K562 (cell line): Measurements from ENCODE around the gene CCDC78. TPM values are rescaled to one million over a fixed set of nuclear protein-coding genes. Genes with fewer than 3 reads are reported as not detected.

ENCODE experiments used
- AFF4 ChIP-seq: sonication (generic); formaldehyde crosslinking; IDR thresholded peaks from 2 replicates; pipeline ENCODE4 v1.8.0; 2023; ENCODE audit warnings: mild to moderate bottlenecking, missing genetic modification reagents
- ARID4B ChIP-seq: sonication (generic); formaldehyde crosslinking; IDR thresholded peaks from 2 replicates; pipeline ENCODE4 v1.8.0; 2022; ENCODE audit warnings: mild to moderate bottlenecking, missing genetic modification reagents
- CREM ChIP-seq: IDR thresholded peaks from 2 replicates; pipeline ENCODE4 v1.6.1; 2014; ENCODE audit warnings: antibody characterized with exemption, low read depth
- HSF4 ChIP-seq: fragments of 250-450 bp; sonication (Bioruptor Pico); IDR thresholded peaks from 2 replicates; pipeline ENCODE4 v2.1.2; 2022; ENCODE audit warnings: mild to moderate bottlenecking, moderate library complexity, borderline replicate concordance
- MCM7 ChIP-seq, 2 experiments: fragments of 450-650 bp; IDR thresholded peaks; 2 replicates each; pipeline ENCODE4 v1.6.1; 2016 to 2018
- SRSF7 ChIP-seq: fragments of 200-400 bp; formaldehyde crosslinking; optimal IDR thresholded peaks from 2 replicates; pipeline ENCODE3; 2017; ENCODE audit warnings: mild to moderate bottlenecking, low read depth, low read length
- TOE1 ChIP-seq, 2 experiments: fragments of 450-650 bp in 1 of 2; sonication (generic) in 1 of 2; formaldehyde crosslinking in 1 of 2; IDR thresholded peaks; 2 replicates each; pipeline versions ENCODE4 v1.7.1 to v1.8.0; 2016 to 2022; ENCODE audit warnings: borderline replicate concordance in 2 of 2, mild to moderate bottlenecking in 2 of 2, antibody characterized with exemption in 1 of 2, inconsistent platforms in 1 of 2, low read depth in 1 of 2, missing genetic modification reagents in 1 of 2, moderate library complexity in 1 of 2
- ZC3H8 ChIP-seq: fragments of 450-650 bp; IDR thresholded peaks from 2 replicates; pipeline ENCODE4 v1.6.1; 2017
- ZNF318 ChIP-seq, 2 experiments: fragments of 450-650 bp; IDR thresholded peaks; 2 replicates each; pipeline ENCODE4 v1.6.1; 2016; ENCODE audit warnings: mild to moderate bottlenecking in 2 of 2, borderline replicate concordance in 1 of 2, low read depth in 1 of 2, moderate library complexity in 1 of 2
- polyA plus RNA-seq, 8 experiments: library from polyadenylated mRNA; depleted of rRNA in 4 of 8; stranded (reverse) in 5 of 8; unstranded in 3 of 8; fragments of >200 nt; fragmentation: Nextera tagmentation in 2 of 8; fragmentation: Illumina TruSeq in 1 of 8; extraction: Ambion mirVana in 2 of 8; extraction: Trizol in 1 of 8; gene quantifications; 2 replicates each; pipeline versions ENCODE4 v1.2.1 to v1.2.3, GENCODE V29; 2011 to 2014; ENCODE audit warnings: inconsistent platforms in 1 of 8, missing spikeins in 1 of 8
- total RNA-seq, 7 experiments: library from RNA; depleted of rRNA in 6 of 7; stranded (reverse); fragments of >200 nt in 6 of 7; fragmentation: Illumina TruSeq in 2 of 7; extraction: Trizol in 2 of 7; gene quantifications; 2 replicates each; pipeline versions ENCODE4 v1.2.1 to v1.2.3, GENCODE V29; 2011 to 2021; ENCODE audit warnings: low replicate concordance in 1 of 7

The CCDC78 gene
- total and polyA plus RNA-seq, 9 of the 15 experiments (the other 6 are each of a cell fraction or from before 2014, with no cell fraction given): 0.24 to 17.7 (median 2.9) TPM

GRCh38 chr16:720990-721764 lies 5.1 kb downstream of the CCDC78 start, which contains the start of gene ANTKMT (continued):
- TF ChIP-seq ARID4B (peak; percentile 90), ZC3H8 (no peak), SRSF7 (no peak), TOE1 (IDR thresholded peaks at IDR 0.05; ENCODE audit: borderline replicate concordance) (no peak), TOE1 (CRISPR knock-in tag; IDR thresholded peaks at IDR 0.05; ENCODE audit: borderline replicate concordance, low read depth) (peak; percentile 96; the same call in 1 of the 2 replicates), HSF4 (no peak), ZNF318 (IDR thresholded peaks at IDR 0.05; ENCODE audit: borderline replicate concordance in 1 of 2, low read depth in 1 of 2) (no peak), AFF4 (CRISPR knock-in tag) (peak; percentile 56; the same call in 1 of the 2 replicates), CREM (peak; percentile 64), MCM7 (IDR thresholded peaks at IDR 0.05) (no peak)
